Activated B cell treated with CpG ODN at 0.5 μM for 24 hours (primary cell): ENCODE results near the gene CLHC1. TPM values are rescaled to one million over a fixed set of nuclear protein-coding genes. Genes with fewer than 3 reads are reported as not detected.

Experiments used
- ATAC-seq: fragments of 200-7000 bp; cut with Tn5 transposase; one replicate; pipeline ENCODE4 v1.10.0; 2021; ENCODE audit warnings: low read depth, mild to moderate bottlenecking, moderate library complexity
- CTCF ChIA-PET: fragments of 350-600 bp; sonication (Branson Sonifier 250); formaldehyde crosslinking; loops from one replicate; lab custom pipeline; 2021; ENCODE audit warnings: antibody characterized with exemption; lab: Charles Lee
- POLR2A ChIA-PET: fragments of 350-600 bp; sonication (Branson Sonifier 250); formaldehyde crosslinking; loops from one replicate; lab custom pipeline; 2021; ENCODE audit warnings: antibody characterized with exemption; lab: Charles Lee
- DNase-seq: peaks from one replicate; pipeline ENCODE4 v3.0.0; 2022
- H3K27ac Mint-ChIP-seq: one replicate; pipeline ENCODE4 v1.8.0; 2020; ENCODE audit warnings: mixed read lengths
- H3K27me3 Mint-ChIP-seq: one replicate; pipeline ENCODE4 v1.8.0; 2021; ENCODE audit warnings: mixed read lengths
- H3K36me3 Mint-ChIP-seq: one replicate; pipeline ENCODE4 v1.8.0; 2021; ENCODE audit warnings: low read depth, mixed read lengths
- H3K4me1 Mint-ChIP-seq: one replicate; pipeline ENCODE4 v1.8.0; 2021; ENCODE audit warnings: mixed read lengths
- H3K4me3 Mint-ChIP-seq: one replicate; pipeline ENCODE4 v1.8.0; 2020; ENCODE audit warnings: mild to moderate bottlenecking, mixed read lengths
- H3K9me3 Mint-ChIP-seq: one replicate; pipeline ENCODE4 v1.8.0; 2020; ENCODE audit warnings: mixed read lengths
- CTCF ChIP-seq: fragments of 200-600 bp; IDR thresholded peaks from one replicate; pipeline ENCODE4 v1.8.0; 2022; ENCODE audit warnings: antibody characterized with exemption, mild to moderate bottlenecking
- intact Hi-C: fragments of 100-400 bp; cut with micrococcal nuclease; formaldehyde crosslinking; loops from one replicate; pipeline ENCODE4 v1.15.1; 2024
- total RNA-seq: library from RNA; stranded (reverse); gene quantifications from 2 replicates; pipeline ENCODE4 v1.2.3, GENCODE V29; 2022

CLHC1 gene
- total RNA-seq, 1 donor from 2014 or later: 10.5 TPM

DNA sequence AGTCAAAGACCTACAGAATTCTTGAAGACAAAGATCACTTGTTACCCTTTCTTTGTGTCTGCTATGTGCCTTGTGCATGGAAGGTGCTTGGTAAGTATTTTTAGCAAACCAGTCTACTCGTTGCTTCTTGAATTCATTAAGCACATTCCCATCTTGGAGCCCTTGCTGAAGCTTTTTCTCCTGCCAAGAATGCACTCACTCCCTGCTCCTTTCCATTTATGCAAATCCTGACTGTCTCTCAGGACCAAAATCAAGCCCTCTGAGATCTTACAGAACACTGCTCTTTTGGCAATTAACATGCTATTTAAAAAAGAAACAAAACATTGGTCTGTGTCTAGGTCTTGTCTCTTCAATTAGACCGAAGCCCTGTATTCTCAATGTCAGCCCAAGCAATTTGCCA, 75.8 kb downstream of the CLHC1 start:
- no peak overlapping the region for H3K27ac Mint-ChIP-seq
- intact Hi-C loops: no loop called here
- H3K4me3 Mint-ChIP-seq: no peak overlapping the region
- peaks cover 56% of the 10 kb centered on the region for H3K4me1 Mint-ChIP-seq
- POLR2A ChIA-PET: interaction anchor here (1.0 kb wide), 1 partner anchor 67 kb away, joined by 3 read pairs; no protein-coding TSS in a partner anchor
- ATAC-seq (no peak), DNase-seq (no peak)
- H3K9me3 Mint-ChIP-seq: no peaks in the 10 kb centered on the region
- no peaks in the 10 kb centered on the region for H3K36me3 Mint-ChIP-seq
- CTCF ChIA-PET: no interaction called here
- no peak for TF ChIP-seq CTCF
- no peaks in the 10 kb centered on the region for H3K27me3 Mint-ChIP-seq

DNA sequence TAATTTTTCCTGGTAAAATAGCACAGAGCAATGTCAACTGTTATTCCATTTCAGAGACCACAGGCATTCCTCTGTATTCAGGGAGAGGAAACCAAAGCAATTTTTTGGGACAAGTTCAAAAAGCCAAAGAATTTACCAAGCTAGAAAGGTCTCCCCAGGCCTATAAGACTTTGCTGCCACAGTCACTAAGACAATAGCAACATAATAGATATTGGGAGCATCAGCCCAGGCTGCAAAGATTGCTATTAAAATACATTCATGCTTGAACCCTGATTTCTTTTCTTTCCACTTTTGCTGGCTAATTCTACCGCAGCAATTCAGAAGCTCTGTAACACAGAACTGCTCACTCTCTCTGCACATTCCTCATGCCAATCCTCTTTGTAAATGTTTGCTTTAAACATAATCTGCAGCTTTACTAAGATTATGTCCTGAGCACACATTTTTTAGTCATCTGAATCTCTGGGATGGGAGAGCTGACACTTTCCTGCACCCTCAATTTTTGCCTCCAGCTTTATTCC, 76.3 kb downstream of the CLHC1 start:
- CTCF ChIA-PET: no interaction called here
- no peak overlapping the region for H3K27ac Mint-ChIP-seq

GRCh38 chr2:55155206-55155605, 76.9 kb downstream of the CLHC1 start:
- Mint-ChIP-seq H3K36me3 (no peaks in the 10 kb centered on the region), H3K4me1 (peaks cover 66% of the 10 kb centered on the region), H3K9me3 (no peaks in the 10 kb centered on the region), H3K27me3 (no peaks in the 10 kb centered on the region), H3K4me3 (no peak overlapping the region), H3K27ac (no peak overlapping the region)
- intact Hi-C loops: no loop called here
- ATAC-seq: no peak
- ChIA-PET POLR2A (interaction anchor here (0.6 kb wide), 1 partner anchor 22 kb away, joined by 4 read pairs; no protein-coding TSS in a partner anchor), CTCF (no interaction called here)
- no peak for TF ChIP-seq CTCF
- DNase-seq: no peak

More for the DNA sequence above, 76.3 kb downstream of the CLHC1 start:
- no peak for TF ChIP-seq CTCF
- ATAC-seq: no peak
- intact Hi-C loops: no loop called here
- Mint-ChIP-seq H3K27me3 (no peaks in the 10 kb centered on the region), H3K4me1 (peaks cover 61% of the 10 kb centered on the region), H3K9me3 (no peaks in the 10 kb centered on the region), H3K36me3 (no peaks in the 10 kb centered on the region), H3K4me3 (no peak overlapping the region)
- POLR2A ChIA-PET: interaction anchor here (0.6 kb wide), 1 partner anchor 23 kb away, joined by 4 read pairs; no protein-coding TSS in a partner anchor
- no peak for DNase-seq

DNA sequence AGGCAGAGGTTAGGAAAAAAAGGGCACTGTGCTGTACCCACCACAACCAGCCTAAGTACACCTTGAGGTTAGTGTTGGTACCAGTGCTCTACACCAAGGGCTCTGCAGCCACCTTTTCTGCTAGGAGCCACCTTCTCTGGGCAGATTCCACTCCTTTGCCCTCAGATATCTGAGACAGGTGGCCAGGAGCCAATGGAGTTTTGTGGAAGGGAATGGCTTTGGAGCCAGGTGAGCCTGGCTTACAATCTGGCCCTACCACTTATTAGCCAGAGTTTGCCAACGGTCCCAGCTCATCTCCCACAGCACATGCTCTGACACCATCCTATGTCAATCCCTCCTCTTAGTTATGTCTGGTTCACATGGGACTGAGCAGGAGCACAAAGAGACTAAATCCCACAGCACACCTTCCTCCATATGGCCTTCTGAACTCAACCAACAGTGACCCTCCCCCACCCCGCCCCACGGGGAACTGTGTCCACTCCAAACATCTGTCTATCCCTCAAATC, 77.5 kb downstream of the CLHC1 start:
- no peak overlapping the region for H3K4me3 Mint-ChIP-seq

More for the DNA sequence above, 77.5 kb downstream of the CLHC1 start:
- Mint-ChIP-seq H3K27ac (peak overlapping the region; percentile 59), H3K27me3 (no peaks in the 10 kb centered on the region), H3K36me3 (no peaks in the 10 kb centered on the region), H3K4me1 (peaks cover 72% of the 10 kb centered on the region), H3K9me3 (no peaks in the 10 kb centered on the region)
- TF ChIP-seq CTCF: no peak
- DNase-seq: no peak
- intact Hi-C loops: loop anchor here (5.0 kb wide), 2 partner anchors 37 to 102 kb away; partner anchors contain the start of gene RTN4
- ChIA-PET CTCF (no interaction called here), POLR2A (interaction anchor here (1.0 to 4.8 kb wide), 3 partner anchors 18 to 105 kb away, joined by 3 to 45 read pairs (median 3); partner anchors contain the start of gene RTN4)
- ATAC-seq: no peak
